SH-SY5Y (cell line): ENCODE measurements around the gene LAPTM5.

Experiments
- GATA2 ChIP-seq: IDR thresholded peaks from 2 replicates; pipeline ENCODE4 v1.6.1; 2011; ENCODE audit warnings: mild to moderate bottlenecking, low read depth, low read length
- GATA3 ChIP-seq: IDR thresholded peaks from 2 replicates; pipeline ENCODE4 v1.6.1; 2011; ENCODE audit warnings: low read depth, mild to moderate bottlenecking, low read length, moderate library complexity

DNA sequence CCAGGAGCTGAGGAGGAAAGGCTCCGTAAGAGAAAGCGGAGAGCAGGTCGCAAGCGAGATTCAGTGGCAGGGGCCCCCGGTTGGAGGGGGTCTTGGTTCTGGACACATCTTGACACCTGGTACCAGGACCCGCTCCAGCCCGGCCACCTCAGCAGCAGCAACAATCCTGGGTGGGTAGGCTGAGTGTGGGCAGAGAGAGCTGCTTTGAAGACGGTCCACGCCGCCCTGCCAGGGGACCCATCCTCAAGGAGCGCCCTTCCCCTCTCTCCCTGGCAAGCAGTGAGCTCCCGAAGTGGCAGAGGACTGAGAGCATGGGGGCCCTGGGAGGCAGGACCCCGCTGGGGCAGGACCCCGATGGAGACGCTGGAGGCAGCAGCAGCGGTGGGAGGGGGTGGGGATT is 35.6 kb upstream of the LAPTM5 start:
- TF ChIP-seq GATA2: no peak
- no peak for TF ChIP-seq GATA3
